GM23338 (cell line): ENCODE measurements around the gene CRAMP1. TPM values are rescaled to one million over a fixed set of nuclear protein-coding genes. Genes with fewer than 3 reads are reported as not detected.

Source experiments
- ATAC-seq: fragments of 200-7000 bp; cut with Tn5 transposase; 3 replicates; pipeline ENCODE4 v1.9.1; 2020
- DNase-seq: peaks from one replicate; pipeline ENCODE4 v3.0.0-alpha.2; 2015; ENCODE audit warnings: low spot score
- H2AFZ ChIP-seq: fragments of 200-600 bp; sonication (generic); 2 replicates; pipeline ENCODE4 v1.8.0; 2016; ENCODE audit warnings: antibody characterized with exemption, mild to moderate bottlenecking, moderate library complexity
- H3F3A ChIP-seq: fragments of 200-600 bp; sonication (generic); replicated peaks from 2 replicates; pipeline ENCODE4 v1.8.0; 2017; ENCODE audit warnings: antibody characterized with exemption, mixed run types, low read depth
- H3K27ac ChIP-seq: fragments of 200-600 bp; sonication (generic); 2 replicates; pipeline ENCODE4 v1.6.1; 2016; ENCODE audit warnings: low read depth
- H3K27me3 ChIP-seq: fragments of 200-600 bp; sonication (generic); 2 replicates; pipeline ENCODE4 v1.8.0; 2016; ENCODE audit warnings: mild to moderate bottlenecking, mixed run types, moderate library complexity; ENCODE audit not compliant: insufficient read depth
- H3K36me3 ChIP-seq: fragments of 200-600 bp; sonication (generic); 2 replicates; pipeline ENCODE4 v1.8.0; 2016; ENCODE audit warnings: mild to moderate bottlenecking; ENCODE audit not compliant: insufficient read depth
- H3K4me1 ChIP-seq: fragments of 200-600 bp; sonication (generic); 2 replicates; pipeline ENCODE4 v1.8.0; 2016; ENCODE audit warnings: mild to moderate bottlenecking, moderate library complexity; ENCODE audit not compliant: insufficient read depth
- H3K4me2 ChIP-seq: fragments of 200-600 bp; sonication (generic); 2 replicates; pipeline ENCODE4 v1.7.1; 2017; ENCODE audit warnings: mixed run types
- H3K4me3 ChIP-seq: fragments of 200-600 bp; sonication (generic); 2 replicates; pipeline ENCODE4 v1.6.1; 2016; ENCODE audit warnings: mixed run types
- H3K79me2 ChIP-seq: fragments of 200-600 bp; sonication (generic); replicated peaks from 2 replicates; pipeline ENCODE4 v1.8.0; 2017; ENCODE audit warnings: mild to moderate bottlenecking; ENCODE audit not compliant: insufficient read depth
- H3K9me2 ChIP-seq: fragments of 200-600 bp; sonication (generic); 2 replicates; pipeline ENCODE4 v1.8.0; 2017; ENCODE audit not compliant: insufficient read depth
- H4K20me1 ChIP-seq: fragments of 200-600 bp; sonication (generic); replicated peaks from 2 replicates; pipeline ENCODE4 v1.8.0; 2017; ENCODE audit warnings: mild to moderate bottlenecking; ENCODE audit not compliant: insufficient read depth
- H3K27ac Mint-ChIP-seq: 2 replicates; pipeline ENCODE4 v1.8.0; 2020; ENCODE audit warnings: inconsistent platforms, mild to moderate bottlenecking, moderate library complexity, mixed read lengths
- H3K27me3 Mint-ChIP-seq: 3 replicates; pipeline ENCODE4 v1.8.0; 2022; ENCODE audit warnings: low read depth, mild to moderate bottlenecking, moderate library complexity, mixed read lengths, inconsistent platforms; ENCODE audit not compliant: insufficient read depth, poor library complexity
- H3K36me3 Mint-ChIP-seq: 3 replicates; pipeline ENCODE4 v1.8.0; 2021; ENCODE audit warnings: low read depth, mild to moderate bottlenecking, inconsistent platforms, moderate library complexity, mixed read lengths
- H3K4me1 Mint-ChIP-seq: 3 replicates; pipeline ENCODE4 v1.8.0; 2020; ENCODE audit warnings: mild to moderate bottlenecking, inconsistent platforms, mixed read lengths
- H3K4me3 Mint-ChIP-seq: 3 replicates; pipeline ENCODE4 v1.8.0; 2021; ENCODE audit warnings: moderate library complexity, mild to moderate bottlenecking, inconsistent platforms, mixed read lengths
- H3K9me3 Mint-ChIP-seq: 3 replicates; pipeline ENCODE4 v1.8.0; 2020; ENCODE audit warnings: moderate library complexity, mild to moderate bottlenecking, inconsistent platforms, mixed read lengths
- CREB1 ChIP-seq: fragments of 250-450 bp; sonication (Bioruptor Pico); IDR thresholded peaks from 2 replicates; pipeline ENCODE4 v1.5.0; 2020; ENCODE audit warnings: low read depth, mild to moderate bottlenecking, moderate library complexity
- EZH2 ChIP-seq: fragments of 200-600 bp; sonication (generic); IDR thresholded peaks from one replicate; pipeline ENCODE4 v1.8.0; 2017; ENCODE audit warnings: antibody characterized with exemption, mild to moderate bottlenecking, low read depth; ENCODE audit not compliant: unreplicated experiment
- EZH2phosphoT487 ChIP-seq: fragments of 200-600 bp; sonication (generic); IDR thresholded peaks from one replicate; pipeline ENCODE4 v1.8.1; 2018; ENCODE audit warnings: antibody characterized with exemption; ENCODE audit not compliant: unreplicated experiment
- JUNB ChIP-seq: IDR thresholded peaks from one replicate; pipeline ENCODE4 v1.6.1; 2016; ENCODE audit warnings: antibody characterized with exemption; ENCODE audit not compliant: unreplicated experiment
- POLR2AphosphoS5 ChIP-seq: IDR thresholded peaks from 2 replicates; pipeline ENCODE4 v1.6.1; 2016; ENCODE audit warnings: antibody characterized with exemption, low read depth
- STAT1 ChIP-seq: IDR thresholded peaks from one replicate; pipeline ENCODE4 v1.6.1; 2016; ENCODE audit warnings: antibody characterized with exemption; ENCODE audit not compliant: unreplicated experiment
- ZNF114 ChIP-seq: fragments of 250-450 bp; sonication (Bioruptor Pico); IDR thresholded peaks from 2 replicates; pipeline ENCODE4 v1.5.0; 2020; ENCODE audit warnings: mild to moderate bottlenecking, moderate library complexity
- ZNF462 ChIP-seq: fragments of 250-450 bp; sonication (Bioruptor Pico); IDR thresholded peaks from 2 replicates; pipeline ENCODE4 v1.5.0; 2020; ENCODE audit warnings: mild to moderate bottlenecking, moderate library complexity
- polyA plus RNA-seq: library from polyadenylated mRNA; unstranded; fragments of >200 nt; fragmentation: Nextera tagmentation; extraction: Ambion mirVana; gene quantifications from 2 replicates; pipeline ENCODE4 v1.2.1, GENCODE V29; 2016
- total RNA-seq: library from RNA; depleted of rRNA; stranded (reverse); fragments of >200 nt; shearing (Covaris generic); gene quantifications from 2 replicates; pipeline ENCODE4 v1.2.3, GENCODE V29; 2014
- TF ChIP-seq, protein P1 (sequence below), 2 experiments: fragments of 200-600 bp in 1 of 2; sonication (generic) in 1 of 2; conservative IDR thresholded peaks; 2 replicates each; pipeline versions ENCODE4 v1.5.1 to v1.6.1; 2016 to 2017; ENCODE audit warnings: antibody characterized with exemption in 2 of 2, low read depth in 2 of 2, mild to moderate bottlenecking in 2 of 2, moderate library complexity in 1 of 2
- TF ChIP-seq, protein P2 (sequence below): IDR thresholded peaks from one replicate; pipeline ENCODE4 v1.6.1; 2018; ENCODE audit warnings: antibody characterized with exemption; ENCODE audit not compliant: unreplicated experiment

CRAMP1 gene
- total and polyA plus RNA-seq, 2 experiments from 2014 or later = 3.4 to 16.7 TPM

- Histone ChIP-seq H3K4me1 (no peaks in the 10 kb centered on the region), H3K27ac (no peak overlapping the region), H4K20me1 (peaks cover 34% of the 10 kb centered on the region), H3K4me2 (no peak overlapping the region), H3K79me2 (peaks cover 59% of the 10 kb centered on the region), H3K27me3 (no peaks in the 10 kb centered on the region), H3F3A (no peaks in the 10 kb centered on the region), H3K9me2 (no peaks in the 10 kb centered on the region), H3K36me3 (peaks cover 4% of the 10 kb centered on the region; the same call in 1 of the 2 replicates), H3K4me3 (no peak overlapping the region), H2AFZ (no peak overlapping the region)
- Mint-ChIP-seq H3K36me3 (peaks cover 48% of the 10 kb centered on the region), H3K4me3 (no peak overlapping the region), H3K9me3 (no peaks in the 10 kb centered on the region; the same call in 2 of the 3 replicates), H3K4me1 (no peaks in the 10 kb centered on the region), H3K27ac (no peak overlapping the region), H3K27me3 (no peaks in the 10 kb centered on the region)
- DNase-seq (no peak), ATAC-seq (no peak)
- no peak for TF ChIP-seq ZNF114
- TF ChIP-seq CREB1 (CRISPR knock-in tag) = no peak
- no peak for TF ChIP-seq POLR2AphosphoS5
- no peak for TF ChIP-seq ZNF462
- no peak for TF ChIP-seq EZH2
- no peak for TF ChIP-seq STAT1
- TF ChIP-seq, protein P1, sequence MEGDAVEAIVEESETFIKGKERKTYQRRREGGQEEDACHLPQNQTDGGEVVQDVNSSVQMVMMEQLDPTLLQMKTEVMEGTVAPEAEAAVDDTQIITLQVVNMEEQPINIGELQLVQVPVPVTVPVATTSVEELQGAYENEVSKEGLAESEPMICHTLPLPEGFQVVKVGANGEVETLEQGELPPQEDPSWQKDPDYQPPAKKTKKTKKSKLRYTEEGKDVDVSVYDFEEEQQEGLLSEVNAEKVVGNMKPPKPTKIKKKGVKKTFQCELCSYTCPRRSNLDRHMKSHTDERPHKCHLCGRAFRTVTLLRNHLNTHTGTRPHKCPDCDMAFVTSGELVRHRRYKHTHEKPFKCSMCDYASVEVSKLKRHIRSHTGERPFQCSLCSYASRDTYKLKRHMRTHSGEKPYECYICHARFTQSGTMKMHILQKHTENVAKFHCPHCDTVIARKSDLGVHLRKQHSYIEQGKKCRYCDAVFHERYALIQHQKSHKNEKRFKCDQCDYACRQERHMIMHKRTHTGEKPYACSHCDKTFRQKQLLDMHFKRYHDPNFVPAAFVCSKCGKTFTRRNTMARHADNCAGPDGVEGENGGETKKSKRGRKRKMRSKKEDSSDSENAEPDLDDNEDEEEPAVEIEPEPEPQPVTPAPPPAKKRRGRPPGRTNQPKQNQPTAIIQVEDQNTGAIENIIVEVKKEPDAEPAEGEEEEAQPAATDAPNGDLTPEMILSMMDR (conservative IDR thresholded peaks at IDR 0.05; ENCODE audit: low read depth in 2 of 2) = no peak
- TF ChIP-seq, protein P2, sequence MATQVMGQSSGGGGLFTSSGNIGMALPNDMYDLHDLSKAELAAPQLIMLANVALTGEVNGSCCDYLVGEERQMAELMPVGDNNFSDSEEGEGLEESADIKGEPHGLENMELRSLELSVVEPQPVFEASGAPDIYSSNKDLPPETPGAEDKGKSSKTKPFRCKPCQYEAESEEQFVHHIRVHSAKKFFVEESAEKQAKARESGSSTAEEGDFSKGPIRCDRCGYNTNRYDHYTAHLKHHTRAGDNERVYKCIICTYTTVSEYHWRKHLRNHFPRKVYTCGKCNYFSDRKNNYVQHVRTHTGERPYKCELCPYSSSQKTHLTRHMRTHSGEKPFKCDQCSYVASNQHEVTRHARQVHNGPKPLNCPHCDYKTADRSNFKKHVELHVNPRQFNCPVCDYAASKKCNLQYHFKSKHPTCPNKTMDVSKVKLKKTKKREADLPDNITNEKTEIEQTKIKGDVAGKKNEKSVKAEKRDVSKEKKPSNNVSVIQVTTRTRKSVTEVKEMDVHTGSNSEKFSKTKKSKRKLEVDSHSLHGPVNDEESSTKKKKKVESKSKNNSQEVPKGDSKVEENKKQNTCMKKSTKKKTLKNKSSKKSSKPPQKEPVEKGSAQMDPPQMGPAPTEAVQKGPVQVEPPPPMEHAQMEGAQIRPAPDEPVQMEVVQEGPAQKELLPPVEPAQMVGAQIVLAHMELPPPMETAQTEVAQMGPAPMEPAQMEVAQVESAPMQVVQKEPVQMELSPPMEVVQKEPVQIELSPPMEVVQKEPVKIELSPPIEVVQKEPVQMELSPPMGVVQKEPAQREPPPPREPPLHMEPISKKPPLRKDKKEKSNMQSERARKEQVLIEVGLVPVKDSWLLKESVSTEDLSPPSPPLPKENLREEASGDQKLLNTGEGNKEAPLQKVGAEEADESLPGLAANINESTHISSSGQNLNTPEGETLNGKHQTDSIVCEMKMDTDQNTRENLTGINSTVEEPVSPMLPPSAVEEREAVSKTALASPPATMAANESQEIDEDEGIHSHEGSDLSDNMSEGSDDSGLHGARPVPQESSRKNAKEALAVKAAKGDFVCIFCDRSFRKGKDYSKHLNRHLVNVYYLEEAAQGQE = no peak
- TF ChIP-seq JUNB = no peak
- TF ChIP-seq EZH2phosphoT487 = no peak
These were observed 21.1 kb downstream of the CRAMP1 start for GRCh38 chr16:1633310-1633709.
